GM12872 (cell line): ENCODE data around the gene DIAPH2.

Experiments used
- CTCF ChIP-seq: IDR thresholded peaks from 3 replicates; pipeline ENCODE4 v1.5.1; 2011; ENCODE audit warnings: low read depth, mild to moderate bottlenecking, low read length, moderate library complexity; ENCODE audit not compliant: insufficient read depth

The DIAPH2 gene

GRCh38 chrX:97168646-97169045, 484.0 kb downstream of the DIAPH2 start:
- TF ChIP-seq CTCF, result no peak

GRCh38 chrX:97175147-97175546, 490.5 kb downstream of the DIAPH2 start:
- no peak for TF ChIP-seq CTCF

- TF ChIP-seq CTCF, result no peak
Measured at GRCh38 chrX:97189668-97190067, 505.0 kb downstream of the DIAPH2 start.

- no peak for TF ChIP-seq CTCF
Measured at GRCh38 chrX:97199501-97199900, 514.9 kb downstream of the DIAPH2 start.

GRCh38 chrX:97200454-97200853, 515.8 kb downstream of the DIAPH2 start:
- no peak for TF ChIP-seq CTCF

GRCh38 chrX:97210501-97210900, 525.9 kb downstream of the DIAPH2 start:
- no peak for TF ChIP-seq CTCF

GRCh38 chrX:97211070-97211469, 526.4 kb downstream of the DIAPH2 start:
- no peak for TF ChIP-seq CTCF

- TF ChIP-seq CTCF, result no peak
Measured at GRCh38 chrX:97215186-97215585, 530.5 kb downstream of the DIAPH2 start.
